GM12874 (cell line): ENCODE data around the gene IFNA17.
"Not testable (repeated sequence)": the region's sequence is repeated elsewhere in the genome, so short reads cannot be mapped to it uniquely, and the experiment has no call there.

Source experiments
- CTCF ChIP-seq: IDR thresholded peaks from 2 replicates; pipeline ENCODE4 v1.5.1; 2011; ENCODE audit warnings: low read depth, mild to moderate bottlenecking, control low read depth, low read length, moderate library complexity; ENCODE audit not compliant: insufficient read depth

Gene IFNA17

DNA sequence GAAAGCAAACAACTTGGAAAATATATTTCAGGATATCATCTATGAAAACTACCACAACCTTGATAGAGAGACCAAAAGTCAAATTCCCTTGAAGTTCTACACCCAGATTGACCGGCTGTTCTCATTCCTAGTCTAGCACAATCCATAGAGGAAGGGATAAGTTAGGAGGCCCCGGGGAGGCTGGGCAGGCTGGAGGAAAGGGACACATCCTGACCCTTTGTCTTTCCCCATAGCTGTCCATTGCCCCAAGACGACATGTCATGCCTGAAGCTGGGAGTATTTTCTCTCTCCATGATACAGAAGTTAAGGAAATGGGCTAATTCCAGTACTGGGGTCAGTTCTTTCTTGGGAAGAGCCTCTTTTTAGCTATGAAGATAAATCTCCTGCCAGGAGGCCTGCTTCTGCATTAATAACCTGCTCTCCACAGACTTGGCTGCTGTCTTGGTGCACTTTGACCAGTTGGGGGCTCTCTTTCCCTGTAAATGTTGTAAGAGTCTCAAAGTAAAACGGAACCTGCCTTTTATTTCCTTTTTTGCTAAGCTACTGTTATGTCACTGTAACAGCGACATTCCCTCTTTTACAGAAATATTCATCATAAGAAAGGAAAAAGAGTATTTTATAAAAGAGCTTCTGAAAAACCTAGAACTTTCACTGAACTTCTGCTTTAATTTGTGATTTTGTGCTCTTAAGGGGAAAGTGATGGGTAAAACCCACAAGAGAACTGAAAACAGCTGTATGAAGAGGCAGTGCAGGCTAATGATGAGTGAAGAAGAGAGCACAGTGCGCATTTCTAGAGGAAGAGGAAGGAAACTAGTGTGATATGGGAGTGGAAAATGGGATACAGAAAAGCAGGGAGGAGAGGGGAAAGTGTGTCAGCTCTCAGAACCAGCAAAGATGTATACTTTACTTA lies 32.9 kb downstream of the IFNA17 start:
- peak; percentile 44; the same call in 1 of the 2 replicates for TF ChIP-seq CTCF

- TF ChIP-seq CTCF: not testable (repeated sequence)
Measured at GRCh38 chr9:21187487-21187886, 40.5 kb downstream of the IFNA17 start, which contains the start of gene IFNA4. TSS of gene IFNA4 (minus strand) at chr9:21187587. CDS start at chr9:21187531, 56 bp downstream.

- peak; percentile 58 for TF ChIP-seq CTCF
Measured at GRCh38 chr9:21182810-21183736, 44.9 kb downstream of the IFNA17 start.
